ENCODE data around the gene C1orf115.

C1orf115 gene

DNA sequence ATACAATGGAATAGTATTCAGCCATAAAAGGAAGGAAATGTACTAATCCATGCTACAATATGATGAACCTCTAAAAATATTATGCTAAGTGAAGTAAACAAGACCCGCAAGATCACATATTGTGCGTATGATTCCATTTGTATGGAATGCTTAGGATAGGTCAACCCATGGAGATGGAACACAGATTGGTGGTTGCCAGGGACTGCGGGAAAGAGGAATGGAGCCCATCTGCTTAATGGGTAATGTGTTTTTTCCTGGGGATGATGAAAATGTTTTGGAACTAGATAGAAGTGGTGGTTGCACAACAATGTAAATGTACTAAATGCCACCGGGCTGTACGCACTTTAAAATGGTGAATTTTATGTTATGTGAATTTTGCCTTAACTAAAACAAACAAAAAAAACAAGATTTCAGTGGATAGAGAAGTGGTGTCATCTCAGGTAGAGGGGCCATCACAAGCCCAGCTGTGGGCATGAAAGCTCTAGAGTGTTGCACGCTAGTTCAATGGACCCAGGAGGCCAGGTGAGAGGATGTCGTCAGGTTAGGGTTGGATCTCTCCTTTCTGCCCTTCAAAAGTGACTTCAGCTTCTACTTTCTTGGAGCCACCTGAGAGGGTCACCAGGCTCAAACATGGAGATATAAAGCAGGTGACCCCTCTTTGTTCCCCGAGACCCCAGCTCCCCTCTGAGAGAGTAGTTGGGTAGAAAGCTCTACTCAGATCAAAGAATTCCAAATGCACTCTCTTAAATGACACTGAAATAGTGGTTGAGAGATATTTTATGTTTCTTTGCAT, 2.5 kb downstream of the C1orf115 start:
- H3K4me3 ChIP-seq (ENCODE audit: low read depth, low read length): no peak overlapping the region
- TF ChIP-seq, protein P1, sequence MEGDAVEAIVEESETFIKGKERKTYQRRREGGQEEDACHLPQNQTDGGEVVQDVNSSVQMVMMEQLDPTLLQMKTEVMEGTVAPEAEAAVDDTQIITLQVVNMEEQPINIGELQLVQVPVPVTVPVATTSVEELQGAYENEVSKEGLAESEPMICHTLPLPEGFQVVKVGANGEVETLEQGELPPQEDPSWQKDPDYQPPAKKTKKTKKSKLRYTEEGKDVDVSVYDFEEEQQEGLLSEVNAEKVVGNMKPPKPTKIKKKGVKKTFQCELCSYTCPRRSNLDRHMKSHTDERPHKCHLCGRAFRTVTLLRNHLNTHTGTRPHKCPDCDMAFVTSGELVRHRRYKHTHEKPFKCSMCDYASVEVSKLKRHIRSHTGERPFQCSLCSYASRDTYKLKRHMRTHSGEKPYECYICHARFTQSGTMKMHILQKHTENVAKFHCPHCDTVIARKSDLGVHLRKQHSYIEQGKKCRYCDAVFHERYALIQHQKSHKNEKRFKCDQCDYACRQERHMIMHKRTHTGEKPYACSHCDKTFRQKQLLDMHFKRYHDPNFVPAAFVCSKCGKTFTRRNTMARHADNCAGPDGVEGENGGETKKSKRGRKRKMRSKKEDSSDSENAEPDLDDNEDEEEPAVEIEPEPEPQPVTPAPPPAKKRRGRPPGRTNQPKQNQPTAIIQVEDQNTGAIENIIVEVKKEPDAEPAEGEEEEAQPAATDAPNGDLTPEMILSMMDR (IDR thresholded peaks at IDR 0.05; ENCODE audit: low read depth, low read length): no peak
- in situ Hi-C loops (cut with HindIII; ENCODE audit: low sequenced_read_pairs): no loop called here
- DNase-seq (ENCODE audit: low read depth, low spot score): no peak

DNA sequence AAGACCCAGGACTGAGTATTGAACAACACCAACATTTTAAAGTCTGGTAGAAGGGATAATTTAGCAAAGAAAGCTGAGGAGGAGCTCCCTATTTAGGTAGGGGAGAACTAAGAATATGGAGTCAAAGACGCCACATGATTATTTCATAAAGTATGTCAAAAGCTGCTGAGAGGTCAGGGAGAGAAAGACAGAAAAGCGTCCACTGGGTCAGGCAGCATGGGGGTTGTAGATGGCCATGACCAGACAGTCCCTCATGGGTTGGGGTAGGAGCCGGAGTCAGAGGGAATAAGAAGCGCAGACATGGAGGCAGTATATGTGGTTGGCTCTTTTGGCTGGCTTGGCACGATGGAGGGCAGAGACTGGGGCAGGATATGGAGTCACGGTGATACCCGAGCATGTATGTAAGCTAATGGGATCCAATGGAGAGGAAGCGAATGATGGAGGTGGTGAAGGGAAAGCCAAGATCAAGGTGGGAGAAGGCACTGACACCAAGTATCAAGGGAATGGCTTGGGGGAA, 4.8 kb downstream of the C1orf115 start:
- TF ChIP-seq, protein P1 (IDR thresholded peaks at IDR 0.05; ENCODE audit: low read depth, low read length): no peak
- no peak for DNase-seq (ENCODE audit: low read depth, low spot score)
- no peak overlapping the region for H3K4me3 ChIP-seq (ENCODE audit: low read depth, low read length)
- in situ Hi-C loops (cut with HindIII; ENCODE audit: low sequenced_read_pairs): no loop called here

DNA sequence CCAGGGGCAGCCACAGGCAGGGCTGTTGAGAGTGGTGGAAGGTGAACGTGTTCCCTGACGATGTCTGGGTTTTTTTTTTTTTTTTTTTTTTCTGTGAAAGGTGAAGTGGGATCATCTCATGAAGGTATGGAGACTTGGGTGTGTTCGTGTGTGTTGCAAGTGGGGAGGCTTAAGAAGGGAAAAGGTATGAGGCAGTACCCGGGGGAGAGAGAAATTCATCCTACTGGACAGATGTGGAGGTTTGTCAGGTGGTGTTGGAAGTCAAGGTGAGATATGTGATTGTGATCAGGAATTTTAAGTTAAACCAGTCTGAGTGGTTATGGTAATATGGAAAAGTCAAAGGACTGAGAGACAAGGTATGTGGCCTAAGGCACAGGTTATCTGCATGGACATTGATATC, 5.3 kb downstream of the C1orf115 start:
- in situ Hi-C loops (cut with HindIII; ENCODE audit: low sequenced_read_pairs): no loop called here
- DNase-seq (ENCODE audit: low read depth, low spot score): no peak
- H3K4me3 ChIP-seq (ENCODE audit: low read depth, low read length): no peak overlapping the region
- TF ChIP-seq, protein P1 (IDR thresholded peaks at IDR 0.05; ENCODE audit: low read depth, low read length): no peak

DNA sequence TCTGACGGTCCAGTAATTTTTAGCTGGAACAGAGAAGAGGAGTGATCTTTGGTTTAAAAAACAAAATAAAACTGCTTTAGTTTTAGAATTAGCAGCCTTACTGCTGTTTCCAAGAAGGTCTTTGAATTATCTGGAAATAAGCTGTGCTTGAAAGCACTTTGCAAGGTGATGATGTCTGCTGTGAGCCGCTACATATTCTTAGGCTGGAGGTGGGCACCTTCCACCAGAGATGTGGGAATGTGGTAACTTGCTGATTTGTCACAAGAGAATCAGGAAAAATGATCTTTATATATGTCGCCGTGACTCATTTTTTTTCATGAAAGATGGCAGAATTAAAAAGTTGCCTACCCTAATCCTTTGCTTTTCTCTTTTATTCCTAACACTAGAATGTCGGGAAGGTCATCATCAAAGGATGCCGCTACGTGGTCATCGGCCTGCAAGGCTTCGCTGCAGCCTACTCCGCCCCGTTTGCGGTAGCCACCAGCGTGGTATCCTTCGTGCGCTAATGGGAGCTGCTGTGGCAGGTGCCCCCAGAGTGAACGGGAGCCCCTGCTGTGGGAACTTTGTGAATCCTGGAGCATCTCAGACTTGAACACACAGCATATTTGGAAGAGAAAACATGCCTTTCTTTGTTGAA, 6.2 kb downstream of the C1orf115 start:
- H3K4me3 ChIP-seq (ENCODE audit: low read depth, low read length): no peak overlapping the region
- DNase-seq (ENCODE audit: low read depth, low spot score): no peak
- in situ Hi-C loops (cut with HindIII; ENCODE audit: low sequenced_read_pairs): no loop called here
- TF ChIP-seq, protein P1 (IDR thresholded peaks at IDR 0.05; ENCODE audit: low read depth, low read length): no peak

DNA sequence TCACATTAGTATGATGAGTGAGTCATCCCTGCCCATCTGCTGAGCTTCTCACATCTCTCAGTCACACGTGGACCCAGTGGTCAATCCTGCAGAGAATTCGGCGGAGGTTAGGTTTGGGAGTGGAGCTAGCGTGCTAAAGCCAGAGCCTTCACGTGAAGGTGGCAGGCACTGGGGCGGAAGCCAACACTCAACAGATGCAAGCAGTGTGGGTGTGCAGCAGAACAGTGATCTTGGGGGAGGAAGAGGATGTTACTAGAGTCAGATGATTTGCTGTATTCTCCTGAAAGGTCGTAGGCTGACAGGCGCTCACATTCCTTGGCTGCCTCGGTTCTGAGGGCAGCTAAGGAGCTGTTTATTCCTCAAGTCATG, 6.7 kb downstream of the C1orf115 start:
- DNase-seq (ENCODE audit: low read depth, low spot score): no peak
- no peak overlapping the region for H3K4me3 ChIP-seq (ENCODE audit: low read depth, low read length)
- in situ Hi-C loops (cut with HindIII; ENCODE audit: low sequenced_read_pairs): no loop called here
- TF ChIP-seq, protein P1 (IDR thresholded peaks at IDR 0.05; ENCODE audit: low read depth, low read length): no peak

DNA sequence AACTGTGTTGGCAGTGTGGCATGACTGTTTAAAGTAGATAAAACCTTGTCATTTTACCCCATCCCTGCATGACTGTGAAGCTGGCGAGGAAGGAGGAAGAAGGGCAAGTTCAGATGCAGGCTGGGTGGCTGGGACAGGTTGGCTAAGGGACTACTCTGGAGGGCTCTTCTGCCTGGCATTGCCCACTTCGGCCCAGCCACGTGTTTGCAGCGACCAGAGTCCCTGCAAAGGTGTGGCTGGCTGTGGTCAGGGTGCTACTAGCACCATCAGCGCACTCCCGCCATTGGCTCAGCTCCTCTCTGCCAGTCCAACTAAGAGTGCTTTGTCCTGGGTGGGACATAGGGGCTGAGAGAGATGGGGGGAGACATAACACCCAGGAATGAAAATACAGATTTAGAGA, 7.2 kb downstream of the C1orf115 start:
- no peak for DNase-seq (ENCODE audit: low read depth, low spot score)
- H3K4me3 ChIP-seq (ENCODE audit: low read depth, low read length): no peak overlapping the region
- TF ChIP-seq, protein P1 (IDR thresholded peaks at IDR 0.05; ENCODE audit: low read depth, low read length): no peak
- in situ Hi-C loops (cut with HindIII; ENCODE audit: low sequenced_read_pairs): no loop called here
